HG03060 (cell line): ENCODE data around the gene SEMA3E.
"Not testable (repeated sequence)": the region's sequence is repeated elsewhere in the genome, so short reads cannot be mapped to it uniquely, and the experiment has no call there.

ENCODE experiments used
- ATAC-seq: cut with Tn5 transposase; IDR thresholded peaks from one replicate; pipeline ENCODE4 v1.9.1; 2021; ENCODE audit warnings: low read depth, moderate number of reproducible peaks; ENCODE audit not compliant: unreplicated experiment

SEMA3E gene

GRCh38 chr7:83494683-83495082, 154.3 kb downstream of the SEMA3E start:
- ATAC-seq: no peak

- ATAC-seq: no peak
These were observed 156.1 kb downstream of the SEMA3E start for GRCh38 chr7:83492802-83493201.

- ATAC-seq: no peak
These were observed 161.1 kb downstream of the SEMA3E start for GRCh38 chr7:83487801-83488200.

GRCh38 chr7:83486957-83487356, 162.0 kb downstream of the SEMA3E start:
- no peak for ATAC-seq

- no peak for ATAC-seq
These were observed 162.4 kb downstream of the SEMA3E start for GRCh38 chr7:83486536-83486935.

GRCh38 chr7:83484826-83485225, 164.1 kb downstream of the SEMA3E start:
- ATAC-seq: no peak

- no peak for ATAC-seq
These were observed 164.7 kb downstream of the SEMA3E start for GRCh38 chr7:83484266-83484665.

GRCh38 chr7:83478616-83479015, 170.3 kb downstream of the SEMA3E start:
- ATAC-seq: no peak

- ATAC-seq: no peak
These were observed 172.4 kb downstream of the SEMA3E start for GRCh38 chr7:83476511-83477050.

GRCh38 chr7:83475420-83475819, 173.5 kb downstream of the SEMA3E start:
- ATAC-seq: no peak

- ATAC-seq: no peak
These were observed 176.6 kb downstream of the SEMA3E start for GRCh38 chr7:83472376-83472775.

GRCh38 chr7:83469491-83469890, 179.4 kb downstream of the SEMA3E start:
- ATAC-seq: no peak

- ATAC-seq: no peak
These were observed 179.9 kb downstream of the SEMA3E start for GRCh38 chr7:83469076-83469475.

- peak; percentile 98 for ATAC-seq
These were observed 180.6 kb downstream of the SEMA3E start for GRCh38 chr7:83468251-83468739.

GRCh38 chr7:83467493-83467892, 181.4 kb downstream of the SEMA3E start:
- no peak for ATAC-seq

- no peak for ATAC-seq
These were observed 182.0 kb downstream of the SEMA3E start for GRCh38 chr7:83466956-83467355.

- ATAC-seq: no peak
These were observed 182.6 kb downstream of the SEMA3E start for GRCh38 chr7:83466187-83466923.

- no peak for ATAC-seq
These were observed 183.3 kb downstream of the SEMA3E start for GRCh38 chr7:83465643-83466042.

- ATAC-seq: not testable (repeated sequence)
These were observed 187.1 kb downstream of the SEMA3E start for GRCh38 chr7:83461820-83462219.

- not testable (repeated sequence) for ATAC-seq
These were observed 188.8 kb downstream of the SEMA3E start for GRCh38 chr7:83459930-83460653.

- not testable (repeated sequence) for ATAC-seq
These were observed 189.6 kb downstream of the SEMA3E start for GRCh38 chr7:83459101-83459929.
